ENCODE results near the gene PGA3.

Gene PGA3

DNA sequence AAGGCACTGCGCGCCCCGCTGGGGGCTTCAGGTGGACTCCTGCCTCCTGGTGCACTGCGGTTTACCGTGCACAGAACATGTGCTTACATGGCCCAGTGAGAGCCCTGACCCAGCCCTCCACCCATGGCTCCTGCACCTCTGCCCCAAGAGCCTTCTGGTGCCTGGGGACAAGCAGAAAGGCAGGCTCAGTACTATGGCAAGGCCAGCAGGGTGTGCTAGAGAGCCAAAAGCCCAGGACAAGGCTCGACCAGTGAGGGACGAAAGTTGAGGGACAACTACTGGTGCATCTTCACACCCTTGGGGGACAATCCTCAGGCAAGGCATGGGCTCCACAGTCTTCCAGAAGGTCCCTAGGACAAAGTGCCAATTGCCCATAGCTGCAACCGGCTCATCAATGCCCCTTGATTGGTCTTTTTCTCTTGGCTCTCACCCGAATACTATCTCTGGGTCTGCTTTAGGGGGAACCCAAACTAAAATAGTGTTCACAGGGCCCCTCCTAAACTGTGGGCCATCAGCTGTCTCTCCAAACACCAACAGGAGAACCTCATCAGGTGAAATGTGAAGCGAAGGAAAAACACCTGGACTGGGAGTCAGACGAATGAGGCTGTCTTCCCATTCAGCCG lies 51.2 kb downstream of the PGA3 start:
- DNase-seq = no peak

DNA sequence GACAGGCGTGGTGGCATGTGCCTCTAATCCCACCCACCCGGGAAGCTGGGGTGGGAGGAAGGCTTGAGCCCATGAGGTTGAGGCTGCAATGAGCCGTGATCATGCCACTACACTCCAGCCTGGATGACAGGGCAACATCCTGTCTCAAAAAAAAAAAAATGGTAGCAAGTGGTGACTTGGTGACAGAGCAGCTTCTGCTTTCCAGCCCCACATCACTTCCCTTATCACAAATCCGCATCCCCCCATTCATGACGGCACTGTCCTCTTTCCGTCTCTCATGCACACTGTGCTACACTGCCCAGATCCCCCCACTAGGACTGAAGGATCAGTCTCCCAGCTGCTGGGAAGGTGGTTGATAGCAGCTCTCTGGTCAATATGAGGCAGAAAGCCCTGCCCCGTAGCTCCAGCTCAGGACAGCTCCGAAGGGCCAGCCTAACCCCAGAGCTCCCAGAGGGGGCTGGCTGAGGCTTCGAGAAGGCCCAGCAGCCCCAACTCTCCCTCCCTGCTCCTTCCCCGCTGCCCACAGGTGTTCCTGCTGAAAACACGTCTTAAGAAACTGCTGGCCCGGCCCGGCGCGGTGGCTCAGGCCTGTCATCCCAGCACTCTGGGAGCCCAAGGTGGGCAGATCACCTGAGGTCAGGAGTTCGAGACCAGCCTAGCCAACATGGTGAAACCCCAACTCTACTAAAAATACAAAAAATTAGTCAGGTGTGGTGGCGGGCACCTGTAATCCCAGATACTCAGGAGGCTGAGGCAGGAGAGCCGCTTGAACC lies 53.6 kb downstream of the PGA3 start:
- no peak for DNase-seq

DNA sequence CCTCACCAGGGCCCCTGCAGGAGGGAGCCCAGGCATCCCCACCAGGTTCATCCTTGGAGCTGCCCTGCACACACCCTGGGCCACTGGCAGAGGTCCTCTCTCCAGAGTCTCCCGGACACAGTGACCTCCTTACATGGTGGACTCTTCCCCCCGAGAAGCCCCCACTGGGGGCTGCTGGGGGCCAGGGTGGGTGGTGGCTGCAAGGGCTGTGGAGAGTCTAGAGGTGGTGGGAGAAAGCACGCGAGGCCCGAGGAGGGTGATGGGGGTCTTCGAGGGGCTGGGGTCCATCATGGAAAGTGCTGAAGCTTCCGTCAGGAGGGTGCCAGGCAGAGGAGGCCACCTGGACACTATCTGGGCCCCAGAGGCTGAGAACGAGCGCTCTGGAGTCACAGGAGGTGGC lies 55.2 kb downstream of the PGA3 start:
- DNase-seq = no peak

DNA sequence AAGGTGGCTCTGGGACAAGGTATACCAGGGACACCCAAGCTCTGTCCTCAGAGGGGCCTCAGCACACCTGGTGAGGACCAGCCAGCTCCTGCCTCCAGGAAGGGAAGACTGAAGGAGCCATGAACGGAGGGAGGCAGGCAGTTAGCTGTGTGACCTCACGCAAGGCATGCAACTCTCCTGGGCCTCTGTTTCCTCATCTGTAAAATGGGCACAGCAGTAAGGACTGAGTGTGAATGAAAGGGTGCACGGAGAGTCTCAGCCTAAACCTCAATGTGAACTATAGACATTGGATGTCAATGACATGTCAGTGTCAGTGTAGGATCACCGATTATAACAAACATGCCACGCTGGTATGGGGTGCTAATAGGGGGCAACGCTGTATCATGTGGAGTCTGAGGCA lies 56.0 kb downstream of the PGA3 start:
- DNase-seq = no peak
